HepG2 (cell line): ENCODE data around the gene SALL4. TPM values are rescaled to one million over a fixed set of nuclear protein-coding genes. Genes with fewer than 3 reads are reported as not detected.
A peak's percentile ranks its signal among the peaks of the same experiment; 100 is the strongest.

ENCODE experiments used
- AGO2 ChIP-seq: fragments of 200-400 bp; formaldehyde crosslinking; optimal IDR thresholded peaks from 2 replicates; pipeline ENCODE3; 2017; ENCODE audit warnings: mild to moderate bottlenecking, low read depth, low read length, moderate library complexity
- FOXK2 ChIP-seq: fragments of 450-650 bp; IDR thresholded peaks from 2 replicates; pipeline ENCODE4 v1.6.1; 2016
- HIVEP1 ChIP-seq: sonication (generic); formaldehyde crosslinking; IDR thresholded peaks from 2 replicates; pipeline ENCODE4 v1.4.0; 2020; ENCODE audit warnings: mild to moderate bottlenecking, missing genetic modification reagents
- HNRNPH1 ChIP-seq: fragments of 200-400 bp; formaldehyde crosslinking; optimal IDR thresholded peaks from 2 replicates; pipeline ENCODE3; 2017; ENCODE audit warnings: mild to moderate bottlenecking, low read depth, low read length
- KDM5B ChIP-seq: sonication (generic); formaldehyde crosslinking; IDR thresholded peaks from 2 replicates; pipeline ENCODE4 v1.4.0; 2020; ENCODE audit warnings: missing genetic modification reagents, mild to moderate bottlenecking, borderline replicate concordance
- MTA1 ChIP-seq: sonication (generic); formaldehyde crosslinking; IDR thresholded peaks from 2 replicates; pipeline ENCODE4 v1.4.0; 2020; ENCODE audit warnings: missing genetic modification reagents, mild to moderate bottlenecking, borderline replicate concordance
- MZF1 ChIP-seq: sonication (generic); formaldehyde crosslinking; IDR thresholded peaks from 2 replicates; pipeline ENCODE4 v1.8.1; 2023; ENCODE audit warnings: mild to moderate bottlenecking, missing genetic modification reagents, borderline replicate concordance
- NBN ChIP-seq: fragments of 450-650 bp; conservative IDR thresholded peaks from 2 replicates; pipeline ENCODE4 v1.6.1; 2017
- SMARCC2 ChIP-seq: fragments of 450-650 bp; IDR thresholded peaks from 2 replicates; pipeline ENCODE4 v1.6.1; 2017; ENCODE audit warnings: antibody characterized with exemption, mild to moderate bottlenecking
- ZBTB37 ChIP-seq: sonication (generic); formaldehyde crosslinking; IDR thresholded peaks from 2 replicates; pipeline ENCODE4 v1.4.0; 2020; ENCODE audit warnings: mild to moderate bottlenecking, missing genetic modification reagents
- ZNF160 ChIP-seq: sonication (generic); formaldehyde crosslinking; IDR thresholded peaks from 2 replicates; pipeline ENCODE4 v1.8.0; 2022; ENCODE audit warnings: mild to moderate bottlenecking, inconsistent platforms, missing genetic modification reagents
- ZNF24 ChIP-seq: fragments of 450-650 bp; IDR thresholded peaks from 2 replicates; pipeline ENCODE4 v1.6.1; 2017; ENCODE audit warnings: antibody characterized with exemption, mild to moderate bottlenecking
- ZNF263 ChIP-seq: sonication (generic); formaldehyde crosslinking; IDR thresholded peaks from 2 replicates; pipeline ENCODE4 v1.4.0; 2020; ENCODE audit warnings: missing genetic modification reagents
- ZNF331 ChIP-seq: sonication (generic); formaldehyde crosslinking; IDR thresholded peaks from 2 replicates; pipeline ENCODE4 v1.4.0; 2020; ENCODE audit warnings: missing genetic modification reagents
- ZNF777 ChIP-seq: sonication (generic); formaldehyde crosslinking; IDR thresholded peaks from 2 replicates; pipeline ENCODE4 v1.4.0; 2020; ENCODE audit warnings: missing genetic modification reagents
- polyA plus RNA-seq, 8 experiments: library from polyadenylated mRNA; depleted of rRNA in 3 of 8; stranded (reverse) in 7 of 8; unstranded in 1 of 8; fragments of >200 nt; fragmentation: Illumina TruSeq in 4 of 8; extraction: Trizol in 4 of 8; gene quantifications; 2 replicates each; pipeline versions ENCODE4 v1.2.1 to v1.2.3, GENCODE V29; 2011 to 2016; ENCODE audit warnings: low read depth in 4 of 8, missing spikeins in 1 of 8, mixed read lengths in 1 of 8; ENCODE audit not compliant: insufficient read depth in 1 of 8
- total RNA-seq, 5 experiments: library from RNA; depleted of rRNA; stranded (reverse); fragments of >200 nt; fragmentation: Illumina TruSeq; extraction: Trizol; gene quantifications; 2 replicates each; pipeline ENCODE4 v1.2.3, GENCODE V29; 2016; ENCODE audit warnings: low read depth in 1 of 5
- TF ChIP-seq, protein P1 (sequence below): IDR thresholded peaks from 2 replicates; pipeline ENCODE4 v1.6.1; 2016; ENCODE audit warnings: low read depth
- TF ChIP-seq, protein P2 (sequence below): sonication (generic); formaldehyde crosslinking; IDR thresholded peaks from 2 replicates; pipeline ENCODE4 v1.8.1; 2023; ENCODE audit warnings: mild to moderate bottlenecking, moderate library complexity, missing genetic modification reagents
- TF ChIP-seq, protein P3 (sequence below): IDR thresholded peaks from 2 replicates; pipeline ENCODE4 v1.6.1; 2016; ENCODE audit warnings: low read depth, borderline replicate concordance
- TF ChIP-seq, protein P4 (sequence below): sonication (generic); formaldehyde crosslinking; IDR thresholded peaks from 2 replicates; pipeline ENCODE4 v1.4.0; 2020; ENCODE audit warnings: mild to moderate bottlenecking, low read depth, missing genetic modification reagents
- TF ChIP-seq, protein P5 (sequence below): sonication (generic); formaldehyde crosslinking; IDR thresholded peaks from 2 replicates; pipeline ENCODE4 v1.8.0; 2022; ENCODE audit warnings: mild to moderate bottlenecking, missing genetic modification reagents; ENCODE audit not compliant: insufficient replicate concordance
- TF ChIP-seq, protein P6 (sequence below): fragments of 450-650 bp; IDR thresholded peaks from 2 replicates; pipeline ENCODE4 v1.6.1; 2017; ENCODE audit warnings: mild to moderate bottlenecking

The SALL4 gene
- total and polyA plus RNA-seq, 2 of the 13 experiments (the other 11 are each of a cell fraction or from before 2014, with no cell fraction given) = 0.33 to 1.8 TPM

GRCh38 chr20:51801122-51801822, 1.0 kb downstream of the SALL4 start (continued):
- TF ChIP-seq ZNF777 (CRISPR knock-in tag) (peak; percentile 22; the same call in 1 of the 2 replicates), HIVEP1 (CRISPR knock-in tag) (no peak; the same call in 1 of the 2 replicates), ZNF263 (CRISPR knock-in tag) (peak; percentile 39), ZNF160 (CRISPR knock-in tag) (no peak), ZNF331 (no peak), HNRNPH1 (no peak), NBN (no peak), AGO2 (no peak), SMARCC2 (no peak), MZF1 (no peak), ZBTB37 (CRISPR knock-in tag) (no peak), FOXK2 (no peak), ZNF24 (no peak), KDM5B (CRISPR knock-in tag) (0 out of 2 replicates have a peak, but pooled peaks have one; percentile 4), MTA1 (CRISPR knock-in tag) (peak; percentile 54; the same call in 1 of the 2 replicates)
- TF ChIP-seq, protein P1, sequence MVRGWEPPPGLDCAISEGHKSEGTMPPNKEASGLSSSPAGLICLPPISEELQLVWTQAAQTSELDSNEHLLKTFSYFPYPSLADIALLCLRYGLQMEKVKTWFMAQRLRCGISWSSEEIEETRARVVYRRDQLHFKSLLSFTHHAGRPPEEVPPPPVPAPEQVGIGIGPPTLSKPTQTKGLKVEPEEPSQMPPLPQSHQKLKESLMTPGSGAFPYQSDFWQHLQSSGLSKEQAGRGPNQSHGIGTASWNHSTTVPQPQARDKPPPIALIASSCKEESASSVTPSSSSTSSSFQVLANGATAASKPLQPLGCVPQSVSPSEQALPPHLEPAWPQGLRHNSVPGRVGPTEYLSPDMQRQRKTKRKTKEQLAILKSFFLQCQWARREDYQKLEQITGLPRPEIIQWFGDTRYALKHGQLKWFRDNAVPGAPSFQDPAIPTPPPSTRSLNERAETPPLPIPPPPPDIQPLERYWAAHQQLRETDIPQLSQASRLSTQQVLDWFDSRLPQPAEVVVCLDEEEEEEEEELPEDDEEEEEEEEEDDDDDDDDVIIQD (CRISPR knock-in tag) = no peak
- TF ChIP-seq, protein P2, sequence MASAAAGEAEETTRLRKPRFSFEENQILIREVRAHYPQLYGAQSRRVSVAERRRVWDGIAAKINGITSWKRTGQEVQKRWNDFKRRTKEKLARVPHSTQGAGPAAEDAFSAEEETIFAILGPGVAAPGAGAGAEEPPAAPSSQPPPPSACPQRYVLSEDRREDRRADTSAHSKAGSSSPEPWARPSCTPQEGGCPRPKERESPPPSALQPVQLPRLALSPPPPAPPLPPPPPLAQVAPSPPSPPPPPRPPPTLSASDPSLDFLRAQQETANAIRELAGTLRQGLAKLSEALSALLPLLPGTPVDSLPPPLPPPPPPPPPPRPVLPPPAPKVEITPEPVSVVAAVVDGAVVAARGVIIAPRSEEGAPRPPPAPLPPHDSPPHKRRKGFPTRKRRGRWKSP (CRISPR knock-in tag) = no peak
- TF ChIP-seq, protein P3, sequence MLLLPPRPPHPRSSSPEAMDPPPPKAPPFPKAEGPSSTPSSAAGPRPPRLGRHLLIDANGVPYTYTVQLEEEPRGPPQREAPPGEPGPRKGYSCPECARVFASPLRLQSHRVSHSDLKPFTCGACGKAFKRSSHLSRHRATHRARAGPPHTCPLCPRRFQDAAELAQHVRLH = no peak
- TF ChIP-seq, protein P4, sequence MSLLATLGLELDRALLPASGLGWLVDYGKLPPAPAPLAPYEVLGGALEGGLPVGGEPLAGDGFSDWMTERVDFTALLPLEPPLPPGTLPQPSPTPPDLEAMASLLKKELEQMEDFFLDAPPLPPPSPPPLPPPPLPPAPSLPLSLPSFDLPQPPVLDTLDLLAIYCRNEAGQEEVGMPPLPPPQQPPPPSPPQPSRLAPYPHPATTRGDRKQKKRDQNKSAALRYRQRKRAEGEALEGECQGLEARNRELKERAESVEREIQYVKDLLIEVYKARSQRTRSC = no peak
- TF ChIP-seq, protein P5, sequence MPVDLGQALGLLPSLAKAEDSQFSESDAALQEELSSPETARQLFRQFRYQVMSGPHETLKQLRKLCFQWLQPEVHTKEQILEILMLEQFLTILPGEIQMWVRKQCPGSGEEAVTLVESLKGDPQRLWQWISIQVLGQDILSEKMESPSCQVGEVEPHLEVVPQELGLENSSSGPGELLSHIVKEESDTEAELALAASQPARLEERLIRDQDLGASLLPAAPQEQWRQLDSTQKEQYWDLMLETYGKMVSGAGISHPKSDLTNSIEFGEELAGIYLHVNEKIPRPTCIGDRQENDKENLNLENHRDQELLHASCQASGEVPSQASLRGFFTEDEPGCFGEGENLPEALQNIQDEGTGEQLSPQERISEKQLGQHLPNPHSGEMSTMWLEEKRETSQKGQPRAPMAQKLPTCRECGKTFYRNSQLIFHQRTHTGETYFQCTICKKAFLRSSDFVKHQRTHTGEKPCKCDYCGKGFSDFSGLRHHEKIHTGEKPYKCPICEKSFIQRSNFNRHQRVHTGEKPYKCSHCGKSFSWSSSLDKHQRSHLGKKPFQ = no peak
- TF ChIP-seq, protein P6, sequence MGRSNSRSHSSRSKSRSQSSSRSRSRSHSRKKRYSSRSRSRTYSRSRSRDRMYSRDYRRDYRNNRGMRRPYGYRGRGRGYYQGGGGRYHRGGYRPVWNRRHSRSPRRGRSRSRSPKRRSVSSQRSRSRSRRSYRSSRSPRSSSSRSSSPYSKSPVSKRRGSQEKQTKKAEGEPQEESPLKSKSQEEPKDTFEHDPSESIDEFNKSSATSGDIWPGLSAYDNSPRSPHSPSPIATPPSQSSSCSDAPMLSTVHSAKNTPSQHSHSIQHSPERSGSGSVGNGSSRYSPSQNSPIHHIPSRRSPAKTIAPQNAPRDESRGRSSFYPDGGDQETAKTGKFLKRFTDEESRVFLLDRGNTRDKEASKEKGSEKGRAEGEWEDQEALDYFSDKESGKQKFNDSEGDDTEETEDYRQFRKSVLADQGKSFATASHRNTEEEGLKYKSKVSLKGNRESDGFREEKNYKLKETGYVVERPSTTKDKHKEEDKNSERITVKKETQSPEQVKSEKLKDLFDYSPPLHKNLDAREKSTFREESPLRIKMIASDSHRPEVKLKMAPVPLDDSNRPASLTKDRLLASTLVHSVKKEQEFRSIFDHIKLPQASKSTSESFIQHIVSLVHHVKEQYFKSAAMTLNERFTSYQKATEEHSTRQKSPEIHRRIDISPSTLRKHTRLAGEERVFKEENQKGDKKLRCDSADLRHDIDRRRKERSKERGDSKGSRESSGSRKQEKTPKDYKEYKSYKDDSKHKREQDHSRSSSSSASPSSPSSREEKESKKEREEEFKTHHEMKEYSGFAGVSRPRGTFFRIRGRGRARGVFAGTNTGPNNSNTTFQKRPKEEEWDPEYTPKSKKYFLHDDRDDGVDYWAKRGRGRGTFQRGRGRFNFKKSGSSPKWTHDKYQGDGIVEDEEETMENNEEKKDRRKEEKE = no peak
